HG02763 (cell line): ENCODE results near the gene CLMP.
"Not testable (repeated sequence)": the region's sequence is repeated elsewhere in the genome, so short reads cannot be mapped to it uniquely, and the experiment has no call there.

Experiments
- ATAC-seq: cut with Tn5 transposase; IDR thresholded peaks from one replicate; pipeline ENCODE4 v1.9.1; 2021; ENCODE audit warnings: mild to moderate bottlenecking, moderate library complexity; ENCODE audit not compliant: unreplicated experiment

The CLMP gene

GRCh38 chr11:123218451-123218850 is 23.4 kb upstream of the CLMP start:
- ATAC-seq = no peak

DNA sequence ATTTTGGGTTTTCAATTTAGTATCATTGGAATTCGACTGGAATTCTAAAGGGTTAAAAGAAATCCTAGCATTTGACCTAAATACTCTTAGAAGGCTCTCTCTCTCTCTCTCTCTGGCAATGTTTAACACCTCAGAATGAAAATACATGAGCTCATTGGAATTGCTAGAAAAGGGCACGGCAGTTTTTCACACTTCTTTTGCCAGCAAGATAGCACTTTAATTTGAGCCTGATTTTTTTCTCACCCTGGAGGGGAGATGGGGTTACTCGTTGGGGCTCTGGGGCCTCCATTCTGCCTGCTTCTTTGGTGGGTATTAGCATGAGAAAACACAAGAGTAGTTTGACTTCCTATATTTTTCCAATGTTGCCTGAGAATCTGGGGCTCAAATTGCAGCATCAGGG is 22.8 kb upstream of the CLMP start:
- no peak for ATAC-seq

- no peak for ATAC-seq
Measured at GRCh38 chr11:123216249-123216648, 21.2 kb upstream of the CLMP start.

DNA sequence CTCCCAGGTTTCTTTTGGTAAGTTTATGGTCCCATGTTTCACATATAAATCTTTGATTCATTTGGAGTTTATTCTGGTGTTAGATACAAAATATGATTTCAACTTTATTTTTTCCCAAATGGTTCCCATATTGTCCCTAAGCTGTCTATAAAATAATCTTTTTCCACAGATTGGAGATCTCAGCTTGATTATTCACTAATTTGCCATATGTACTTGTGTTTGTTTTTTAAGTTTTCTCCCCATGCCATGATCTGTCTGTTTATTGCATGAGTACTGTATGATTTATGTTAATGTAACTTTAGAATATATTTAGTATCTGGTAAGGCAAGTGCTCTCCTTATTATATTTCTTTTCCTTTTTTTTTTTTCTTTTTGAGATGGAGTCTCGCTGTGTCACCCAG is 19.9 kb upstream of the CLMP start:
- ATAC-seq = no peak

GRCh38 chr11:123214396-123214795 is 19.3 kb upstream of the CLMP start:
- ATAC-seq = no peak

DNA sequence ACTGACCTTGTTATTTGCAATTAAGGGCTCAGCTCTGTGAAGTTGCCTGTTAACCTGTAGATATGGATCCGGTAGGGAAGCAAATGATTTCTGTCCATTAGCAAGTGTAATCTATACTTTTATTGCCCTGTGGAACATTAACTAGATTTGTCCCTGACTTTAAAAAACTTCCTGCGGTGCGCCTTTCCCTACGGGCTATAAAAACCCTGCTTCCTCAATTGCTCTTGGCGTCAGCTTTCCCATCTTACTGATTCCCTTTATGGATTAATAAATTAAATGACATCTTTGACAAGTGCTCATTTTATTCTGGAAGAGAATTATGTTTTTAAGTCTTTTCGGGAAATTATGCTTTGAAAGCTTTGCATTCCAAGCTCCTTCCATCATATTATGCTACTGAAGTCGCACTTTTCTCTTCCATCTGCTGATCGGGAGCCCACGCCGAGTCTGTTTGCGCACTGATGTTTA is 18.3 kb upstream of the CLMP start:
- no peak for ATAC-seq

DNA sequence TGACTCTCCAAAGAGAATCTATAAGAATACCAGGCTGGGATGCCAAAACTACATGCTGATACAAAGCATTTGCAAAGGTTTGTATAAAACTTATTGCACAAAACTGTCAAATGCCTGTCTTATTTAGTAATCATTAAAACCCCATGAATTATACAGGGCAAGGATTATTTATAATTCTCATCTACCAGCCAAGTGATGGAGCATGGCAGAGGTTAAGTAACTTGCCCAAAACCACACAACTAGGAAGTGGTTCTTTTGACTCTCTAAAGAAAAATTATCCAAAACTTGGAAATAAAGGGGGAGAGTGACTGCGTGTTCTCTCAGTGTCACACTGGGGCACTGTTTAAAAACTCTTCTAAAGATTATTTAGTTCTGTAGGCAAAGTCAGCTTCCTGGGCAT is 17.4 kb upstream of the CLMP start:
- ATAC-seq = no peak

DNA sequence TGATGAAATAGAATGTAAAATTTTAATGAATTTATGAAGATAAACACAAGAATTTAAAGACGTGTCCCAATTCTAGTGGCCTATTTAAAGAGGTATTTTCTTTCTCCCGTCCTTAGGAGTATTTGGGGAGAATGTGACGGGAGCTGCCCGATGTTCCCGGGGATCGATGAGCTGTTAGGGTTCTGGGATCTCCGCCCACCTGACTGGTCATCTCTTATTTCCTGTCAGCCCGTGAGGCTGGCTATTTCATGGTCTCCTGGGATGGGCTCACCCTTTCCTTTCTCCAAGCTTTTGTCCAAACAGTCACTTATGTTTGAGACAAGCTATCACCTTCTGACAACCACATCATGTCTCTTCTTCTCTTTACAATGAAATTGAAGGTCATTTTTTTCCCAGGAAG is 16.9 kb upstream of the CLMP start:
- ATAC-seq = no peak

GRCh38 chr11:123211149-123211852 is 16.3 kb upstream of the CLMP start:
- ATAC-seq = no peak

DNA sequence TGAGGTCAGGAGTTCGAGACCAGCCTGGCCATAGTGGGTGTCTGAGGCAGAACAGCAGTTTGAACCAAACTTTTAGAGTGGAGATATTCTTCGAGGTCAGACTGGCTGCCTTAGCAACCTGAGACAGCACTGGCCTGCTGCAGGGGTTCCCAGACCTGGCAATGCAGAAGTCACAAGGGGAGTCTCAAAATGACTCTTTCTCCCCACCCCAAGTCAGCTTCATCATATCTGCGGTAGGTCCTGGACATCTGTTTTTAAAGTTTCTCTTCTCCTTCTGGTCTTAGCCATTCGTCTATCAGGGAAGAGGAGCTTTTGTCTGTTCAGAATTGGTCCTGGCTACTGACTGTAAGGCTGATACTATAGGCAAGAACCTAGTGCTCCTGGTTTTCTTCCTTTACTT is 14.5 kb upstream of the CLMP start:
- no peak for ATAC-seq

DNA sequence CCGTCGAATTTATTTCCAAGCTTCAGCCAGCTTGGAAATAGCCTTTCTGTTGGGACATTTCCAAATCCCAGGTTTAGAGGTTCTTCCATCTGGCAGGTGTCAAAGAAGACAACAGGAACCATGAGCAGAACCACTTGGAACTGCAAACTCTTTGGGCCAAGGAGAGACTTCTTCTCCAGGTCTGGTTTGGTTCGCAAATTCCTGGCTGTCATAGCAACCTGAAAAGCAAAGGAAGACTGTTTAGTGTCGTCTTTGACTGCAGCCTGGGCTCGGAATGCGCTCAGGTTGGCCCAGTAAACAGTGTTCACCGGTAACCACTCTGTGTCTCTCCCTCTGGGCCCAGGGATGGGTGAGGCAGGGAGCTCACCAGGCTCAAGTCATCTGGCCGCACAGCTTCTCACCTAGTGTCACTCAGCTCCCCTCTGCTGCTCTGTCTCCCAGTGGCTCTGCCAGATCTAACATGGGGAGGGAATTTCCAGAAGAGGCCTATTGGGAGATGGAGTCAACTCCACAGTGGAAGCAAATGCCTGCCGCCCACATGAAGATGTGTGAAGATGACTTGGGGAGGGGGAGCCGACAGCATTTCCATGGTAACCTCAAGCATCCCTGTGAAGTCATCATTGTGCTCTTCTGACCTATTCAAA is 11.9 kb upstream of the CLMP start:
- no peak for ATAC-seq

GRCh38 chr11:123206055-123206454 is 11.0 kb upstream of the CLMP start:
- not testable (repeated sequence) for ATAC-seq

DNA sequence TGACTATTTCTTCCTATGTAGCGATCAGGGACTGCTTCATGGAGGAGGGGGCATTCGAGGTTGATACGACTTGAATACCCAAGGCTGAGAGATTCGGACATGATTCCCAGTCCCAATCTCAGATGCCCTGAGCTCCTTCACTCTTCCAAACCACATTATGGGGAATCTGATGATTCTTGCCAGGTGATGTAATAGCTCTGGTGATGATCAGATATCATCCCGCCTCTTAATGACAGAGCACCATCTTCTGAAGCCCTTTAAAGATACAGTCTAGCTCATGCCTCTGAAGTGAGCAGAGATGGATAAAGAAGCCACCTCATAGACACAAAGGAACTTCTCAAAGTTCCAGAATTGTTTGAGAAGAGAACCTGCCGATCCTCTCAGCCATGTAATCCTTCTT is 8.9 kb upstream of the CLMP start:
- ATAC-seq = no peak

DNA sequence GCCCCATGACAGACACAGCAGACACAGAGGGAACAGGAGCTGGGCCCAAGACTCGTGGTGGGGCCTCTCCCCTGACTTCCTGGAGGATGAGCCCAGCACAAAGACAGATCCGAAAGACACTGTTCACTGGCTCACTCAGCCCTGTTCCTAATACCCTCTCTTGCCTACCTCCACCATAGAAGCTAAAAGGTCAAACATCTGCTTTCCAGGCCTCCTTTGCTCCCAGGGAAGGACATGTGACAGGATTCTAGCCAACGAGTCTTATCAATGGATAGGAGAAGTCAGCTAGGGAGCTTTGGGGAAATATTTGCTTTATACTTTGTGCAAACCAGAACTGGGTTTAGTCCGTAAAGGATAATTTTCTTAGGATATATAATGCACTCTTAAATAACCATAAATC is 8.4 kb upstream of the CLMP start:
- ATAC-seq = no peak

DNA sequence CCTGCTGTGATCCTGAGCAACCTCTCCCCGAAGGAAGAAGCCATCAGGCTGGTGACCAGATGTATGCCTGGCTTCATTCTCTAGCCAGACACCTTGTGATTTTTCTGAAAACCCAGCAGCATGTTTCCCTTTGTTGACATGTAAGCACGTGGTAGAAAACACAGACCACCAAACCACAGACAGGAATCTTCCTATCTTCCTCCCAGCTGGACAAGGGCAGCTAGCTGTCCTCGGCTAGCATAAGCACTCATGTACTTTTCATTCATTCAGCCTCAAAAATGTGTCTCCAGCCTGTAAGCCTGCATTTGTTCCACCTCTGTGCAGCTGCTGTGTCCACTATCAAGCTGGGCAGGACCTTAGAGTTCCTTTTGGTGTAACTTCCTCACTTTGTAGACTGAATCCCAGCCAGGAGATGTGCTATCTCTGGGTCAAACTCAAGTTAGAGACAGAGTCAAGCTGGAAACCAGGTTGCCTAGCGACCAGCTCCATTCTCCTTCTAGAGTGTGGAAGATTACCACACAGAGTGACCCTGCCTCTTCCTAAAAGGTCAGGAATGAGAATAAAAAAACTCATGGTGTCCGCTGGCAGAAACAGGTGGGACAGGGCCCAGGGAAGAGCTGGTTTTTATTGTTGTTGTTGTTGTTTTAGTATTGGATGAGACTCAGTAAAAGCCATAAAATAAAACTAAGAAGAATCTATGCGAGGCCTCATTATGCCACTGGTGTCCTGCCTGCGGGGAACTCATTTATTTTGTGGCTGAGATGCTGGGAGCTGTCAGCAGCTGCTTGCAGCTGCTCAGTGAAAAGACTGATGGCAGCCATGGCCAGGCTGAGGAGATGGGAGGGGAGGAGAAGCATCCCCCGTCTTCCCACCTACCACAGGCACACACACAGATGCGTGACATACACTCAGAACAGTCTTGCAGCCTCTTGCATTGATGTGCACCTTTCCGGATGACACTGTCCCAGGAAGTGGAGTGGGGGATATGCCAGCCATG is 7.4 kb upstream of the CLMP start:
- ATAC-seq = no peak

DNA sequence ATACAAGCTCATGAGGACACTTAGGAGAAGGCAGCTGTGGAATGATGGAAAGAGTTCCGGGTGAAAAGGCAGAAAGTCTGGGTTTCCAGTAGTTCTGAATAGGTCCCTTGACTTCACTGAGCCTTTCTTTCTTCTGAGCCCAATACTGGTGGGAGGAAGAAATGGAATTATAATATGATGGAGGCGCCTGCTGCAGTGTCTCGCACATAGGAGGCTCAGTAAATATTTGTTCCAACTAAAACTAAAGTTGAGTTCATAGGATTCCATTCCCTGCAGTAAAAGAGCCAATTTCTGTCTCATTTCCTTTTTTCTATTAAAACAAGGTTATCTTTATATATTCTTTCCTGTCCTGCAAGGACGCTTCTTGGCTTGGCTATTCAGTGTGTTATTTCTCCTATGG is 5.2 kb upstream of the CLMP start:
- no peak for ATAC-seq

- no peak for ATAC-seq
Measured at GRCh38 chr11:123197711-123198110, 2.7 kb upstream of the CLMP start.

- no peak for ATAC-seq
Measured at GRCh38 chr11:123196060-123196714, 1.1 kb upstream of the CLMP start.

GRCh38 chr11:123194337-123195187 is 486 bp downstream of the CLMP start:
- no peak for ATAC-seq

GRCh38 chr11:123193742-123194141 is 1.3 kb downstream of the CLMP start:
- no peak for ATAC-seq
